Fibroblast of skin of right biceps (primary cell): Measurements from ENCODE around the gene HSPG2.
"Not testable (repeated sequence)": the region's sequence is repeated elsewhere in the genome, so short reads cannot be mapped to it uniquely, and the experiment has no call there.

Experiments used
- DNase-seq: peaks from one replicate; pipeline ENCODE4 v3.0.0-alpha.2; 2013

Gene HSPG2

GRCh38 chr1:21912038-21912758 is 24.9 kb downstream of the HSPG2 start:
- no peak for DNase-seq

GRCh38 chr1:21911205-21912001 is 25.7 kb downstream of the HSPG2 start:
- DNase-seq, result peak; percentile 28

GRCh38 chr1:21910558-21911204 is 26.4 kb downstream of the HSPG2 start:
- DNase-seq, result no peak

GRCh38 chr1:21909787-21910503 is 27.2 kb downstream of the HSPG2 start:
- peak; percentile 86 for DNase-seq

- peak; percentile 53 for DNase-seq
Measured at GRCh38 chr1:21909286-21909759, 27.8 kb downstream of the HSPG2 start.

- DNase-seq, result not testable (repeated sequence)
Measured at GRCh38 chr1:21907737-21908534, 29.2 kb downstream of the HSPG2 start.

GRCh38 chr1:21907079-21907418 is 30.1 kb downstream of the HSPG2 start:
- DNase-seq, result no peak

GRCh38 chr1:21906173-21907078 is 30.7 kb downstream of the HSPG2 start:
- DNase-seq, result peak; percentile 42

- peak; percentile 73 for DNase-seq
Measured at GRCh38 chr1:21904704-21905520, 32.2 kb downstream of the HSPG2 start.

GRCh38 chr1:21904454-21904703 is 32.7 kb downstream of the HSPG2 start:
- DNase-seq, result no peak

GRCh38 chr1:21903638-21904453 is 33.3 kb downstream of the HSPG2 start:
- DNase-seq, result no peak

- DNase-seq, result no peak
Measured at GRCh38 chr1:21902026-21903012, 34.8 kb downstream of the HSPG2 start.

GRCh38 chr1:21901473-21901847 is 35.6 kb downstream of the HSPG2 start:
- DNase-seq, result peak; percentile 51

- no peak for DNase-seq
Measured at GRCh38 chr1:21900766-21901472, 36.2 kb downstream of the HSPG2 start.

- DNase-seq, result no peak
Measured at GRCh38 chr1:21899987-21900386, 37.1 kb downstream of the HSPG2 start.

- DNase-seq, result no peak
Measured at GRCh38 chr1:21899267-21899810, 37.8 kb downstream of the HSPG2 start.
